GM18505 (cell line): Measurements from ENCODE around the gene DAZAP1.
"Not testable (repeated sequence)": the region's sequence is repeated elsewhere in the genome, so short reads cannot be mapped to it uniquely, and the experiment has no call there.

ENCODE experiments used
- ATAC-seq: cut with Tn5 transposase; IDR thresholded peaks from one replicate; pipeline ENCODE4 v1.9.1; 2021; ENCODE audit not compliant: unreplicated experiment
- POLR2A ChIP-seq: IDR thresholded peaks from 4 replicates; pipeline ENCODE4 v1.6.1; 2011; ENCODE audit warnings: borderline replicate concordance; ENCODE audit not compliant: insufficient read depth, insufficient read length; ENCODE audit errors: extremely low read depth

The DAZAP1 gene

GRCh38 chr19:1418496-1418775, 11.1 kb downstream of the DAZAP1 start:
- no peak for TF ChIP-seq POLR2A
- no peak for ATAC-seq

- no peak for ATAC-seq
- no peak for TF ChIP-seq POLR2A
These were observed 11.8 kb downstream of the DAZAP1 start for GRCh38 chr19:1418951-1419738.

- ATAC-seq = not testable (repeated sequence)
These were observed 12.7 kb downstream of the DAZAP1 start for GRCh38 chr19:1420085-1420484.

- TF ChIP-seq POLR2A = no peak
- no peak for ATAC-seq
These were observed 13.2 kb downstream of the DAZAP1 start for GRCh38 chr19:1420590-1420989.

GRCh38 chr19:1421218-1421957, 14.0 kb downstream of the DAZAP1 start:
- no peak for ATAC-seq
- TF ChIP-seq POLR2A = no peak

- no peak for TF ChIP-seq POLR2A
- ATAC-seq = no peak
These were observed 14.5 kb downstream of the DAZAP1 start for GRCh38 chr19:1421958-1422305.

GRCh38 chr19:1422360-1422759, 15.0 kb downstream of the DAZAP1 start:
- TF ChIP-seq POLR2A = no peak
- no peak for ATAC-seq

- no peak for ATAC-seq
- TF ChIP-seq POLR2A = no peak
These were observed 15.6 kb downstream of the DAZAP1 start for GRCh38 chr19:1422943-1423342.

- ATAC-seq = no peak
- TF ChIP-seq POLR2A = no peak
These were observed 16.2 kb downstream of the DAZAP1 start for GRCh38 chr19:1423436-1424191.

GRCh38 chr19:1424192-1424955, 17.0 kb downstream of the DAZAP1 start:
- ATAC-seq = no peak
- TF ChIP-seq POLR2A = no peak

- peak; percentile 25 for TF ChIP-seq POLR2A
- no peak for ATAC-seq
These were observed 17.9 kb downstream of the DAZAP1 start for GRCh38 chr19:1425102-1425837.

GRCh38 chr19:1425902-1426301, 18.5 kb downstream of the DAZAP1 start:
- ATAC-seq = no peak
- TF ChIP-seq POLR2A = no peak

GRCh38 chr19:1426736-1427135, 19.4 kb downstream of the DAZAP1 start:
- no peak for ATAC-seq

More at GRCh38 chr19:1426736-1427135, 19.4 kb downstream of the DAZAP1 start:
- TF ChIP-seq POLR2A = no peak
